ENCODE results near the gene HAPLN3.

DNA sequence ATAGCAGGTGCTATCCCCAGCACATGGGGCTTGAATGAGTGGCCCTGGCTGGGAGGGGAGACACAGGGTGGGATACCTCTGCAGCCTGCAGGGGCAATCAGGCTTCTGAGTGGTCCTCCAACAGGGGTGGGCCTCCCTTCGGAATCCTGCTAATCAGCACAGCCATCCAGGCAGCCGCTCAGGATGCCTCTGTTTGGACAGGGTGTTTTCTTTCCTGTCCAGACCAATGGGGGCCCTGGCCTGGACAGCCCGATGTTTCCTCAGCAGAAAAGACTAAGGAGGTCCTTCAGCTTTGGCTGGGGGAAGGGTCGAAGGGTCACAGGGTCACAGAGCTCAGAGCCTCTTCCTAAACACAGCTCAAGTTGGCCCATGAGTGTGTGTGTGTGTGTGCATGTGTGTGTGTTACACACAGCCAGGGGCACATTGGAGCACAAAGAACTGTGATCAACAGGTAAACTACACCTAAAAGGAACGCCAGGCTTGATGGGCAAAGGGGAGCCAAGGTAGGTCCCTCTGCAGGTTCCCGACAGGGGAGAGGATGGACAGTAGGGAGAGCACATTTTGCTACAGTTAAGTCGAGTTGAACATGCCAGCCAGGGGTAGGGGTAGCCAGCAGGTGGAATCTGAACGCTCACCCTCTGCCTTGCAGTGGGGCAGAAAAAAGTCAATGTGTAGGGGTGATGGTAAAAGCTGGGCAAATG lies 1.1 kb upstream of the HAPLN3 start:
- TF ChIP-seq, protein P1, sequence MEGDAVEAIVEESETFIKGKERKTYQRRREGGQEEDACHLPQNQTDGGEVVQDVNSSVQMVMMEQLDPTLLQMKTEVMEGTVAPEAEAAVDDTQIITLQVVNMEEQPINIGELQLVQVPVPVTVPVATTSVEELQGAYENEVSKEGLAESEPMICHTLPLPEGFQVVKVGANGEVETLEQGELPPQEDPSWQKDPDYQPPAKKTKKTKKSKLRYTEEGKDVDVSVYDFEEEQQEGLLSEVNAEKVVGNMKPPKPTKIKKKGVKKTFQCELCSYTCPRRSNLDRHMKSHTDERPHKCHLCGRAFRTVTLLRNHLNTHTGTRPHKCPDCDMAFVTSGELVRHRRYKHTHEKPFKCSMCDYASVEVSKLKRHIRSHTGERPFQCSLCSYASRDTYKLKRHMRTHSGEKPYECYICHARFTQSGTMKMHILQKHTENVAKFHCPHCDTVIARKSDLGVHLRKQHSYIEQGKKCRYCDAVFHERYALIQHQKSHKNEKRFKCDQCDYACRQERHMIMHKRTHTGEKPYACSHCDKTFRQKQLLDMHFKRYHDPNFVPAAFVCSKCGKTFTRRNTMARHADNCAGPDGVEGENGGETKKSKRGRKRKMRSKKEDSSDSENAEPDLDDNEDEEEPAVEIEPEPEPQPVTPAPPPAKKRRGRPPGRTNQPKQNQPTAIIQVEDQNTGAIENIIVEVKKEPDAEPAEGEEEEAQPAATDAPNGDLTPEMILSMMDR (IDR thresholded peaks at IDR 0.05) = no peak
- TF ChIP-seq POLR2A (IDR thresholded peaks at IDR 0.05) = no peak
